ENCODE measurements around the gene PKD2L1.

Gene PKD2L1

DNA sequence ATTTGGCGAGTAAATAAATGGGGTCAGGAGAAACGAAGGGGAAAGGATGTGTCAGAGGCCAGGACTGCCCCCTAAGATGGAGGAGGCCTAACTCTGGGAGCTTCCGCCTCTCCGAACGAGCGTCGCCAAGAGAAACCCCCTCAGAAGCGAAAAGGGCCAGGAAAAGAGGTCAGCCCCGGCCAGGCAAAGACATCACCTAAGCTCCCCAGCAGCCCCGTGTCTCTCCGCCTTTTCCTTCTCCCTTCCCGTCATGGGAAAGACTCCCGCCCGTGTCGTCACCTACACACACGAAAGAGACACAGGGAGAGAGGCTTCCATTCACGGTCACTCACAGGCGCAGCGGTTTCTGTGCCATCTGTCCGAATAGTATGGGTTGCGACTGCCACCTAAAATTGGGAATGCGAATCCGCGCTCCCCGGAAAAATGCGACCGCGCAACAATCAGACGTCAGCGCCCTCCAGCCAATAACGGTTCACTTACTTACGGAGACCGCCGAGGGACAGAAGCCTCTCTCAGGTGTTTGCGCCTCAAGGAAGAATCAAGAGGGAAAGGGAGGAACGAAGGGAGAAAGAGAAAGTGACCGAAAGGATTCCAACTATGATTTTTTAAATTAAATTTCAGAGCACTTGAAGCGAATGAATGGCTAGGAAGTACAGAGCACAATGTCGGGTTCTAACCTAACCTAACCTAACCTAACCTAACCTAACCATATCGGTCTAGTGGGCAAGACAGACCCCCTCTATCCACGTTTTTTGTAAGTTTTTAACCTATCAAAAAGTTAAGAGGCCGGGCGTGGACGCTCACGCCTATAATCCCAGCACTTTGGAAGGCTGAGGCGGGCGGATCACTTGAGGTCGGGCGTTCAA lies 62.6 kb downstream of the PKD2L1 start, which contains the start of gene CWF19L1:
TSS of gene CWF19L1 (minus strand) at position 400 of the 866 bp plus-strand sequence. CDS start at position 355, 45 bp downstream.
- H3K4me3 ChIP-seq (ENCODE audit: low read depth, low read length): peak within 1 kb of the TSS; percentile 100
- TF ChIP-seq, protein P1, sequence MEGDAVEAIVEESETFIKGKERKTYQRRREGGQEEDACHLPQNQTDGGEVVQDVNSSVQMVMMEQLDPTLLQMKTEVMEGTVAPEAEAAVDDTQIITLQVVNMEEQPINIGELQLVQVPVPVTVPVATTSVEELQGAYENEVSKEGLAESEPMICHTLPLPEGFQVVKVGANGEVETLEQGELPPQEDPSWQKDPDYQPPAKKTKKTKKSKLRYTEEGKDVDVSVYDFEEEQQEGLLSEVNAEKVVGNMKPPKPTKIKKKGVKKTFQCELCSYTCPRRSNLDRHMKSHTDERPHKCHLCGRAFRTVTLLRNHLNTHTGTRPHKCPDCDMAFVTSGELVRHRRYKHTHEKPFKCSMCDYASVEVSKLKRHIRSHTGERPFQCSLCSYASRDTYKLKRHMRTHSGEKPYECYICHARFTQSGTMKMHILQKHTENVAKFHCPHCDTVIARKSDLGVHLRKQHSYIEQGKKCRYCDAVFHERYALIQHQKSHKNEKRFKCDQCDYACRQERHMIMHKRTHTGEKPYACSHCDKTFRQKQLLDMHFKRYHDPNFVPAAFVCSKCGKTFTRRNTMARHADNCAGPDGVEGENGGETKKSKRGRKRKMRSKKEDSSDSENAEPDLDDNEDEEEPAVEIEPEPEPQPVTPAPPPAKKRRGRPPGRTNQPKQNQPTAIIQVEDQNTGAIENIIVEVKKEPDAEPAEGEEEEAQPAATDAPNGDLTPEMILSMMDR (IDR thresholded peaks at IDR 0.05; ENCODE audit: low read depth, low read length): no peak

- TF ChIP-seq, protein P1 (IDR thresholded peaks at IDR 0.05; ENCODE audit: low read depth, low read length): no peak
- peak overlapping the region; percentile 100 for H3K4me3 ChIP-seq (ENCODE audit: low read depth, low read length)
These were observed 64.1 kb downstream of the PKD2L1 start for GRCh38 chr10:100265821-100266485.

GRCh38 chr10:100254191-100254590 lies 75.8 kb downstream of the PKD2L1 start:
- TF ChIP-seq, protein P1 (IDR thresholded peaks at IDR 0.05; ENCODE audit: low read depth, low read length): no peak
- H3K4me3 ChIP-seq (ENCODE audit: low read depth, low read length): no peak overlapping the region

DNA sequence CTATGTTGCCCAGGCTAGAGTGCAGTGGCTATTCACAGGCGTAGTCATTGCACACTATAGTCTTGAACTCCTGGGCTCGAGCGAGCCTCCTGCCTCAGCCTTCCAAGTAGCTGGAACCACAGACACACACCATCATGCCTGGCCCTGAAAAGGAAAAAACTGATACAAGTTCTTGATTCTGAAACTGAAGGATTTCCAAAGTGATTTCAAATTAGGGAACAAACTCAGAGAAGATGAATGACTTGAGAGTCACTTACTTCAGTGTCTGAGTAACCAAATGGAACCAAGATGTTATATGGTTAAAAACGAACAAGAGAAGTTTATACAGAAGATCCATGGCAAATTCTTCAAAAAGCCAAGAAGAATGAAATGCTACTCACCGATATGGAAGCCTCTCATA lies 77.0 kb downstream of the PKD2L1 start:
- H3K4me3 ChIP-seq (ENCODE audit: low read depth, low read length): no peak overlapping the region
- TF ChIP-seq, protein P1 (IDR thresholded peaks at IDR 0.05; ENCODE audit: low read depth, low read length): no peak

- H3K4me3 ChIP-seq (ENCODE audit: low read depth, low read length): no peak overlapping the region
- TF ChIP-seq, protein P1 (IDR thresholded peaks at IDR 0.05; ENCODE audit: low read depth, low read length): no peak
These were observed 81.2 kb downstream of the PKD2L1 start for GRCh38 chr10:100248820-100249219.

DNA sequence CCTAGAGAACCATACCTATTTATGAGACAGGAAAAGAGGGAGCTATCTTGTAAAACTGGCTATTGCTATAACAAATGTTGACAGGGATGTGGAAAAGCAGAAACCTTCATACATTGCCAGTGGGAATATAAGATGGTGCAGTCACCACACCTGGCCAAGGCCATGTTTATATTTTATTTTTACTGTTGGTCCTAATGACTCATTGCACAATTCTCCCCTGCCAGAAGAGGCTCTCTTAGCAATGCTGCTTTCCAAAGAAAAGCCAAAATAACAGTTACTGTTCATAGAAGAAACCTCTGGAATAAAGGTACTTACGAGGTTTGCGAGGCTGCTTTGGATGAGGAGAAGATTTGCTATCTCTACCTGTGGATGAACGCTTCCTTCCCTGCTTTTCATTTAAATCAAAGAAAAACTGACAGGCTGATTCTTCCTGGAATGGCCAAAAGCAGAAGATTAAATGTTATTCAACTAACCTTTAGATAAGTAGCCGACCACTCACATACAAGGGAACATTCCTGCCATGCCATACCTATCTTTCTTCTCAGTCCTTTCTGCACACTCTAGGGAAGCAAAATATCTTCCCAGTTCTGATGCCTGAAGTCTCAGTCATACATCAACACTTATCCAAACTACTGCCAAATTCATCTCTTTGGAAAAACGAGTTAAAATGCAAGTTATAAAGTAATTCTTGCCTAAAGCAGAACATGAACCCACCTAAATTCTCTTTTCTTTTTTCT lies 84.4 kb downstream of the PKD2L1 start:
- TF ChIP-seq, protein P1 (IDR thresholded peaks at IDR 0.05; ENCODE audit: low read depth, low read length): no peak
- no peak overlapping the region for H3K4me3 ChIP-seq (ENCODE audit: low read depth, low read length)

All from WI38 (cell line).